Nephron (organoid): ENCODE measurements around the gene GPR151.

Experiments used
- H3K27ac Mint-ChIP-seq, 3 experiments: 2 replicates each; pipeline ENCODE4 v1.8.0; 2020; ENCODE audit warnings: mixed read lengths in 3 of 3, mild to moderate bottlenecking in 2 of 3, moderate library complexity in 1 of 3
- H3K27me3 Mint-ChIP-seq: 2 replicates; pipeline ENCODE4 v1.8.0; 2021; ENCODE audit warnings: low read depth, mild to moderate bottlenecking, moderate library complexity, mixed read lengths
- H3K36me3 Mint-ChIP-seq: 2 replicates; pipeline ENCODE4 v1.8.0; 2020; ENCODE audit warnings: low read depth, mixed read lengths
- H3K4me1 Mint-ChIP-seq: 2 replicates; pipeline ENCODE4 v1.8.0; 2020; ENCODE audit warnings: mixed read lengths
- H3K4me3 Mint-ChIP-seq, 3 experiments: 2 replicates each; pipeline ENCODE4 v1.8.0; 2020; ENCODE audit warnings: mild to moderate bottlenecking in 3 of 3, mixed read lengths in 3 of 3, moderate library complexity in 2 of 3
- H3K9me3 Mint-ChIP-seq: 2 replicates; pipeline ENCODE4 v1.8.0; 2020; ENCODE audit warnings: mixed read lengths
- TF ChIP-seq, protein P1 (sequence below), 3 experiments: fragments of 200-600 bp; sonication (generic); IDR thresholded peaks; one replicate each; pipeline ENCODE4 v1.5.0; 2021; ENCODE audit warnings: antibody characterized with exemption in 3 of 3; ENCODE audit not compliant: unreplicated experiment in 3 of 3

GPR151 gene

DNA sequence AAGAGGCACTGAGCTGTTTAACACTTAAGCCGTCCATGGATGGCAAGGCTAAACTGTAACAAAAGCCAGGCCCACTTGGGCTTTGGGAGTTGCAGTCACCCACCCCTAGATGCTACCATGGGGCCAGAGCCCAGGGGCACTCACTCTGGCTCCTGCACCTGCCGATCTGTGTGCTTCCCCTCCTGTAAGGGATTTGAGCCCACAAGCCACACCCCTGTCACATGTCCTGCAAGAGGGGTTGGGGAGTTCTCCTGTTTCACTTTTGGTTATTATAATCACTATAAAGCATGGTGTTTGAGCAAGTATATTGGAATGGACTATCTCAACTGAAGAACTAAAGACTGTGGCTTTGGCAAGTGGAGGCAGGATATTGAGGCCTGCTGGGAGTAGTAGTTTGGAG lies 14.0 kb upstream of the GPR151 start:
- H3K36me3 Mint-ChIP-seq: no peaks in the 10 kb centered on the region
- H3K9me3 Mint-ChIP-seq: no peaks in the 10 kb centered on the region
- H3K4me1 Mint-ChIP-seq: no peaks in the 10 kb centered on the region
- H3K27ac Mint-ChIP-seq: no peak overlapping the region
- H3K4me3 Mint-ChIP-seq: no peak overlapping the region
- TF ChIP-seq, protein P1, sequence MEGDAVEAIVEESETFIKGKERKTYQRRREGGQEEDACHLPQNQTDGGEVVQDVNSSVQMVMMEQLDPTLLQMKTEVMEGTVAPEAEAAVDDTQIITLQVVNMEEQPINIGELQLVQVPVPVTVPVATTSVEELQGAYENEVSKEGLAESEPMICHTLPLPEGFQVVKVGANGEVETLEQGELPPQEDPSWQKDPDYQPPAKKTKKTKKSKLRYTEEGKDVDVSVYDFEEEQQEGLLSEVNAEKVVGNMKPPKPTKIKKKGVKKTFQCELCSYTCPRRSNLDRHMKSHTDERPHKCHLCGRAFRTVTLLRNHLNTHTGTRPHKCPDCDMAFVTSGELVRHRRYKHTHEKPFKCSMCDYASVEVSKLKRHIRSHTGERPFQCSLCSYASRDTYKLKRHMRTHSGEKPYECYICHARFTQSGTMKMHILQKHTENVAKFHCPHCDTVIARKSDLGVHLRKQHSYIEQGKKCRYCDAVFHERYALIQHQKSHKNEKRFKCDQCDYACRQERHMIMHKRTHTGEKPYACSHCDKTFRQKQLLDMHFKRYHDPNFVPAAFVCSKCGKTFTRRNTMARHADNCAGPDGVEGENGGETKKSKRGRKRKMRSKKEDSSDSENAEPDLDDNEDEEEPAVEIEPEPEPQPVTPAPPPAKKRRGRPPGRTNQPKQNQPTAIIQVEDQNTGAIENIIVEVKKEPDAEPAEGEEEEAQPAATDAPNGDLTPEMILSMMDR (IDR thresholded peaks at IDR 0.05; ENCODE audit: unreplicated experiment in 3 of 3): no peak
- H3K27me3 Mint-ChIP-seq: peaks cover 6% of the 10 kb centered on the region

DNA sequence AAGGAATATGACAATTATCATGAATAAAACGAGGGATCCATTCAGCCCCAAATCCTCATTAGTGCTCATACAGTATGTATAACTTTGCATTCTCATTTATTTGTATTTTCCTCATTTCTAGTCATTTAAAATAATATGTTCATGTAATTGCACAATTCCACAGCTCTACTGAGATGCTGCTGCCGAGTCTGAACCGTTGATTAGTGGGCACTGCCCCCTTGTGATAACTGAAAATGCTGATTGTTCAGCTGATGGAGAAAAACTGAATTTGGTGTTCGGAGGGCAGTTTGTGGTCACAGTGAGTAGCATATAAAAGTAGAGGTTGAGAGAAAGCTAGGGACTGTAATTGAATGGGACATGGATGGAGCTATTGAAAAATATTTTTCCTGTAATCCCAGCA lies 12.2 kb upstream of the GPR151 start:
- H3K9me3 Mint-ChIP-seq: no peaks in the 10 kb centered on the region
- no peak overlapping the region for H3K27ac Mint-ChIP-seq
- H3K36me3 Mint-ChIP-seq: no peaks in the 10 kb centered on the region
- no peak overlapping the region for H3K4me3 Mint-ChIP-seq
- H3K27me3 Mint-ChIP-seq: peaks cover 6% of the 10 kb centered on the region
- TF ChIP-seq, protein P1 (IDR thresholded peaks at IDR 0.05; ENCODE audit: unreplicated experiment in 3 of 3): no peak
- H3K4me1 Mint-ChIP-seq: no peaks in the 10 kb centered on the region

- Mint-ChIP-seq H3K4me3 (no peak overlapping the region), H3K36me3 (no peaks in the 10 kb centered on the region), H3K4me1 (no peaks in the 10 kb centered on the region), H3K27ac (no peak overlapping the region), H3K9me3 (no peaks in the 10 kb centered on the region), H3K27me3 (peaks cover 6% of the 10 kb centered on the region)
- TF ChIP-seq, protein P1 (IDR thresholded peaks at IDR 0.05; ENCODE audit: unreplicated experiment in 3 of 3): no peak
Observed at GRCh38 chr5:146527785-146528184, 11.8 kb upstream of the GPR151 start.

- Mint-ChIP-seq H3K27me3 (peaks cover 7% of the 10 kb centered on the region), H3K27ac (no peak overlapping the region), H3K36me3 (no peaks in the 10 kb centered on the region), H3K4me3 (no peak overlapping the region), H3K9me3 (no peaks in the 10 kb centered on the region), H3K4me1 (no peaks in the 10 kb centered on the region)
- TF ChIP-seq, protein P1 (IDR thresholded peaks at IDR 0.05; ENCODE audit: unreplicated experiment in 3 of 3): no peak
Observed at GRCh38 chr5:146523698-146524097, 7.7 kb upstream of the GPR151 start.

DNA sequence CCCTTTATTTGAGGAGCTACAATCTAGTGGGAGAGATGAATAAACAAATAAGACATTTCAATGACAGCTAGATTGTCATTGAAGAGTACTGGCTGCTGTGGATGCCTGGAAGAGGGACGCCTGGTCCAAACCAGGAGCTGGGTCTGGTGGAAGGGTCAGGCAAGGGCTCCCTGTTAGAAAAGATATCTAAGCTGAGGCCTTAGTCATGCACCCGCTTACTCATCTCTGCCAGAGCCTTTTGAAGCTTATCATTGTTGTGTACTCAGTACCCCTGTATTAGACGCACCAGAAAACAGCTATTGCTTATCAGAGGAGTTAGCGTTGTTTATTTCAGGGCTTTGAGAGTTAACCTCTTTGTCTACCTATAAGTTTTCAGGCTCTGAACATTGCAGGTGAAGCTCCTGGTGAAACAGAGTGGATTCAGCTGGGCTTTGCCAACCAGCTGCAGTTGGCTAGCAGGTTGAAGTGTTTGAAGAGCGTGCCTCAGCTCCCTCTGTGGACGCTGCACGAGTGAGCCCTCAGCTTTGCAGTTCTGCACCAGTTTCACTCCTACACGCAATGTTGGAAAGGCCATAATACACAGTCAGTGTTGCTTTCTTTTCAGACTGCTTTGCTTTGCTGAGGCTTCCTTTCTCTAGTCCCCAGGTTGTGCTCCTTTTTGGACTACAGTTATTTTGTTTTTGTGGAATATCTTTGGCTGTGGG lies 5.6 kb upstream of the GPR151 start:
- no peaks in the 10 kb centered on the region for H3K36me3 Mint-ChIP-seq
- TF ChIP-seq, protein P1 (IDR thresholded peaks at IDR 0.05; ENCODE audit: unreplicated experiment in 3 of 3): no peak
- peaks cover 7% of the 10 kb centered on the region for H3K27me3 Mint-ChIP-seq
- H3K9me3 Mint-ChIP-seq: no peaks in the 10 kb centered on the region
- H3K4me1 Mint-ChIP-seq: no peaks in the 10 kb centered on the region
- H3K27ac Mint-ChIP-seq: no peak overlapping the region
- H3K4me3 Mint-ChIP-seq: no peak overlapping the region

- H3K9me3 Mint-ChIP-seq: no peaks in the 10 kb centered on the region
- no peak overlapping the region for H3K4me3 Mint-ChIP-seq
- no peaks in the 10 kb centered on the region for H3K36me3 Mint-ChIP-seq
- H3K27me3 Mint-ChIP-seq: peaks cover 7% of the 10 kb centered on the region
- TF ChIP-seq, protein P1 (IDR thresholded peaks at IDR 0.05; ENCODE audit: unreplicated experiment in 3 of 3): no peak
- H3K4me1 Mint-ChIP-seq: no peaks in the 10 kb centered on the region
- H3K27ac Mint-ChIP-seq: no peak overlapping the region
Observed at GRCh38 chr5:146520731-146521130, 4.7 kb upstream of the GPR151 start.
